ENCODE measurements around the gene LSR.

GRCh38 chr19:35301961-35302360, 53.2 kb downstream of the LSR start:
- TF ChIP-seq CTCF (IDR thresholded peaks at IDR 0.05) (no peak), EZH2 (IDR thresholded peaks at IDR 0.05) (no peak)

Data from neural progenitor cell (in vitro differentiated cells).